ENCODE measurements around the gene NLRP11.

The NLRP11 gene

GRCh38 chr19:55831846-55832245, at the start of gene NLRP11:
Gene NLRP11 (minus strand): TSS chr19:55831999. CDS start chr19:55818174, 13,825 bp downstream.
- no peak for TF ChIP-seq CTCF (conservative IDR thresholded peaks at IDR 0.05)
- H3K27ac ChIP-seq = no peak within 1 kb of the TSS

GRCh38 chr19:55877211-55877610, 45.4 kb upstream of the NLRP11 start:
- TF ChIP-seq CTCF (conservative IDR thresholded peaks at IDR 0.05) = no peak
- H3K27ac ChIP-seq = no peak overlapping the region

- TF ChIP-seq CTCF (conservative IDR thresholded peaks at IDR 0.05) = no peak
- H3K27ac ChIP-seq = no peak overlapping the region
These were observed 38.9 kb upstream of the NLRP11 start for GRCh38 chr19:55870736-55871135.

- no peak overlapping the region for H3K27ac ChIP-seq
- no peak for TF ChIP-seq CTCF (conservative IDR thresholded peaks at IDR 0.05)
These were observed 35.3 kb upstream of the NLRP11 start for GRCh38 chr19:55867101-55867500.

- H3K27ac ChIP-seq = no peak overlapping the region
These were observed 34.7 kb upstream of the NLRP11 start for GRCh38 chr19:55866521-55866920.

GRCh38 chr19:55858969-55859368, 27.2 kb upstream of the NLRP11 start:
- no peak for TF ChIP-seq CTCF (conservative IDR thresholded peaks at IDR 0.05)
- H3K27ac ChIP-seq = no peak overlapping the region

More at GRCh38 chr19:55866521-55866920, 34.7 kb upstream of the NLRP11 start:
- TF ChIP-seq CTCF (conservative IDR thresholded peaks at IDR 0.05) = no peak

GRCh38 chr19:55858401-55858800, 26.6 kb upstream of the NLRP11 start:
- no peak overlapping the region for H3K27ac ChIP-seq

More at GRCh38 chr19:55858401-55858800, 26.6 kb upstream of the NLRP11 start:
- no peak for TF ChIP-seq CTCF (conservative IDR thresholded peaks at IDR 0.05)
